ENCODE results near the gene PIP5K1B. TPM values are rescaled to one million over a fixed set of nuclear protein-coding genes. Genes with fewer than 3 reads are reported as not detected.

PIP5K1B gene
- total and polyA plus RNA-seq, 10 of the 15 experiments (the other 5 are each of a cell fraction or from before 2014, with no cell fraction given): 6.8 to 16.3 (median 10.6) TPM

- H4K20me1 ChIP-seq (ENCODE audit: control insufficient read depth, insufficient read depth): peaks cover 3% of the 10 kb centered on the region; the same call in 1 of the 2 replicates
- no peak for ATAC-seq
- no peak overlapping the region for H3K27ac ChIP-seq (ENCODE audit: control insufficient read depth, insufficient read depth)
- ChIA-PET CTCF (interaction anchor here (2.8 kb wide), 1 partner anchor 8 kb away, joined by 14 read pairs; no protein-coding TSS in a partner anchor), SMC1A (ENCODE audit: uncharacterized antibody, unreplicated experiment) (interaction anchor here (0.7 to 1.1 kb wide), 2 partner anchors 10 to 493 kb away, joined by 3 to 7 read pairs; partner anchors contain the start of gene FXN), POLR2A (no interaction called here), RAD21 (ENCODE audit: unreplicated experiment) (no interaction called here)
- in situ Hi-C loops (cut with MboI): no loop called here
- TF ChIP-seq BCL11A (IDR thresholded peaks at IDR 0.05; ENCODE audit: low read depth, low read length) (no peak), FOXK2 (IDR thresholded peaks at IDR 0.05) (no peak), PAX8 (IDR thresholded peaks at IDR 0.05) (no peak), NR2C2 (IDR thresholded peaks at IDR 0.05; ENCODE audit: borderline replicate concordance, control insufficient read depth, insufficient read length, low read depth) (no peak), MYB (IDR thresholded peaks at IDR 0.05; ENCODE audit: borderline replicate concordance, low read depth, low read length) (no peak), CTCF (IDR thresholded peaks at IDR 0.05 in 2 of 3, conservative IDR thresholded peaks at IDR 0.05 in 1 of 3; ENCODE audit: control insufficient read depth in 2 of 3, extremely low read depth in 1 of 3, insufficient read depth in 1 of 3, low read depth in 3 of 3, low read length in 3 of 3) (no peak), ZZZ3 (IDR thresholded peaks at IDR 0.05; ENCODE audit: control insufficient read depth, insufficient read length, low read depth) (no peak), IKZF2 (IDR thresholded peaks at IDR 0.05) (no peak)
- no TSS peak for BruUV-seq (replicated peaks)
- no peak overlapping the region for H3K4me3 ChIP-seq
- no peak for FAIRE-seq
- no peaks in the 10 kb centered on the region for H3K9me3 ChIP-seq (replicated peaks; ENCODE audit: control insufficient read depth, insufficient read depth, low read length)
- H3K4me2 ChIP-seq (ENCODE audit: control insufficient read depth, insufficient read depth): no peak overlapping the region
- H3K79me2 ChIP-seq (ENCODE audit: control insufficient read depth, insufficient read depth, low read length): no peaks in the 10 kb centered on the region
- no peaks in the 10 kb centered on the region for H3K27me3 ChIP-seq (replicated peaks in 1 of 2; ENCODE audit: control insufficient read depth in 2 of 2, insufficient read depth in 2 of 2, low read length in 1 of 2)
- intact Hi-C loops (cut with micrococcal nuclease; ENCODE audit: unreplicated experiment): no loop called here
- 95% methylated on average over 4 of the region's 4 CpGs for WGBS (ENCODE audit: insufficient coverage, insufficient replicate concordance, low lambda C conversion rate, missing lambda C conversion rate)
- no peak for DNase-seq (ENCODE audit: low read depth, low spot score)
- H3K4me1 ChIP-seq (ENCODE audit: control insufficient read depth, insufficient read depth, low read length): peaks cover 3% of the 10 kb centered on the region; the same call in 1 of the 2 replicates
- H2AFZ ChIP-seq (ENCODE audit: control insufficient read depth, low read depth, low read length): no peak overlapping the region
- H3K9ac ChIP-seq (ENCODE audit: control insufficient read depth, insufficient read depth, low read length): no peak overlapping the region
- H3K36me3 ChIP-seq (ENCODE audit: control insufficient read depth in 2 of 2, insufficient read depth in 2 of 2, low read length in 1 of 2): peaks cover 0 to 11% of the 10 kb centered on the region in 2 experiments; a peak in 3 of 4 replicates
These were observed 340.8 kb downstream of the PIP5K1B start for GRCh38 chr9:69045821-69046220.
